Measurements from ENCODE around the gene TACR1.

GRCh38 chr2:75067506-75067905 is 131.8 kb downstream of the TACR1 start:
- TF ChIP-seq, protein P1, sequence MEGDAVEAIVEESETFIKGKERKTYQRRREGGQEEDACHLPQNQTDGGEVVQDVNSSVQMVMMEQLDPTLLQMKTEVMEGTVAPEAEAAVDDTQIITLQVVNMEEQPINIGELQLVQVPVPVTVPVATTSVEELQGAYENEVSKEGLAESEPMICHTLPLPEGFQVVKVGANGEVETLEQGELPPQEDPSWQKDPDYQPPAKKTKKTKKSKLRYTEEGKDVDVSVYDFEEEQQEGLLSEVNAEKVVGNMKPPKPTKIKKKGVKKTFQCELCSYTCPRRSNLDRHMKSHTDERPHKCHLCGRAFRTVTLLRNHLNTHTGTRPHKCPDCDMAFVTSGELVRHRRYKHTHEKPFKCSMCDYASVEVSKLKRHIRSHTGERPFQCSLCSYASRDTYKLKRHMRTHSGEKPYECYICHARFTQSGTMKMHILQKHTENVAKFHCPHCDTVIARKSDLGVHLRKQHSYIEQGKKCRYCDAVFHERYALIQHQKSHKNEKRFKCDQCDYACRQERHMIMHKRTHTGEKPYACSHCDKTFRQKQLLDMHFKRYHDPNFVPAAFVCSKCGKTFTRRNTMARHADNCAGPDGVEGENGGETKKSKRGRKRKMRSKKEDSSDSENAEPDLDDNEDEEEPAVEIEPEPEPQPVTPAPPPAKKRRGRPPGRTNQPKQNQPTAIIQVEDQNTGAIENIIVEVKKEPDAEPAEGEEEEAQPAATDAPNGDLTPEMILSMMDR (conservative IDR thresholded peaks at IDR 0.05; ENCODE audit: low read depth, low read length) = no peak
- TF ChIP-seq EZH2 (IDR thresholded peaks at IDR 0.05; ENCODE audit: borderline replicate concordance, low read depth, low read length, poor library complexity, severe bottlenecking) = no peak

Measured in A673 (cell line).